ENCODE data around the gene NRCAM. TPM values are rescaled to one million over a fixed set of nuclear protein-coding genes. Genes with fewer than 3 reads are reported as not detected.

NRCAM gene
- total RNA-seq, 4 donors from 2014 or later, result 0.77 to 30.3 (median 2.0) TPM; not detected in 1

GRCh38 chr7:108097703-108098102, 358.5 kb downstream of the NRCAM start:
- Histone ChIP-seq H3K9me3 (no peaks in the 10 kb centered on the region), H3K4me1 (no peaks in the 10 kb centered on the region), H3K27ac (no peak overlapping the region), H3K27me3 (no peaks in the 10 kb centered on the region), H3K36me3 (no peaks in the 10 kb centered on the region), H3K4me3 (no peak overlapping the region)
- DNase-seq, result no peak
- intact Hi-C loops (cut with DNase I; ENCODE audit: low total_unique reads), result no loop called here
- TF ChIP-seq, protein P1, sequence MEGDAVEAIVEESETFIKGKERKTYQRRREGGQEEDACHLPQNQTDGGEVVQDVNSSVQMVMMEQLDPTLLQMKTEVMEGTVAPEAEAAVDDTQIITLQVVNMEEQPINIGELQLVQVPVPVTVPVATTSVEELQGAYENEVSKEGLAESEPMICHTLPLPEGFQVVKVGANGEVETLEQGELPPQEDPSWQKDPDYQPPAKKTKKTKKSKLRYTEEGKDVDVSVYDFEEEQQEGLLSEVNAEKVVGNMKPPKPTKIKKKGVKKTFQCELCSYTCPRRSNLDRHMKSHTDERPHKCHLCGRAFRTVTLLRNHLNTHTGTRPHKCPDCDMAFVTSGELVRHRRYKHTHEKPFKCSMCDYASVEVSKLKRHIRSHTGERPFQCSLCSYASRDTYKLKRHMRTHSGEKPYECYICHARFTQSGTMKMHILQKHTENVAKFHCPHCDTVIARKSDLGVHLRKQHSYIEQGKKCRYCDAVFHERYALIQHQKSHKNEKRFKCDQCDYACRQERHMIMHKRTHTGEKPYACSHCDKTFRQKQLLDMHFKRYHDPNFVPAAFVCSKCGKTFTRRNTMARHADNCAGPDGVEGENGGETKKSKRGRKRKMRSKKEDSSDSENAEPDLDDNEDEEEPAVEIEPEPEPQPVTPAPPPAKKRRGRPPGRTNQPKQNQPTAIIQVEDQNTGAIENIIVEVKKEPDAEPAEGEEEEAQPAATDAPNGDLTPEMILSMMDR (IDR thresholded peaks at IDR 0.05), result no peak
- no peak for TF ChIP-seq POLR2A (IDR thresholded peaks at IDR 0.05)

Other genes with a start within 250 kb of the NRCAM start
- 10 to 100 TPM; 31.4 to 57.1 (median 46.7) TPM for gene PNPLA8, start 69.7 kb upstream of the NRCAM start, total RNA-seq
- 10 to 100 TPM; 21.0 to 55.6 (median 45.6) TPM for gene THAP5, start 113.3 kb upstream of the NRCAM start, total RNA-seq
- 100 to 1,000 TPM in 1 of 4 donors, 10 to 100 TPM in 3; 28.7 to 362 (median 44.8) TPM for gene DNAJB9, start 113.4 kb upstream of the NRCAM start, total RNA-seq